ENCODE measurements around the gene NR3C2. TPM values are rescaled to one million over a fixed set of nuclear protein-coding genes. Genes with fewer than 3 reads are reported as not detected.

NR3C2 gene
- total RNA-seq, 1 experiment from 2014 or later: 14.2 TPM

DNA sequence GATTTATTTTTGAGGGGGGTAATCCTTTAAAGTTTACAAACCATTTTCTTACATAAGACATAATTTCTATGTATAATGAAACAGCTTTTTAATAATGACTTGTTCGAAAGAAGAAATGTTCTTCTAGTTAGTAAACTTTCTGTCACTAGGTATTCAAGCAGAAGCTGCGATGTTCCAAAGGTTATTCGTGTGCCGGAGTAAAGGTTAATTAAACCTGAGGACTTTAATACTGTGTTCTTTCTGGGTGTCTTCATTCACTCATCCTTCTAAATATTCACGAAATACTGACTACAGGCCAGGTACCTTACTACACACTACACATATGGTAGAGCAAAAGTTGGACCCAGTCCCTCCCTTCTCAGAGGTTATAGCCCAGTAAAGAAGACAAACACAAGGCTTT lies 96.7 kb downstream of the NR3C2 start:
- Mint-ChIP-seq H3K27ac (ENCODE audit: unreplicated experiment) (no peak overlapping the region), H3K4me1 (ENCODE audit: low read depth, unreplicated experiment) (peaks cover 15% of the 10 kb centered on the region), H3K36me3 (ENCODE audit: insufficient read depth, unreplicated experiment) (no peaks in the 10 kb centered on the region), H3K9me3 (ENCODE audit: low read depth, unreplicated experiment) (no peaks in the 10 kb centered on the region), H3K27me3 (ENCODE audit: unreplicated experiment) (no peaks in the 10 kb centered on the region), H3K4me3 (ENCODE audit: low read depth, unreplicated experiment) (no peak overlapping the region)
- TF ChIP-seq, protein P1, sequence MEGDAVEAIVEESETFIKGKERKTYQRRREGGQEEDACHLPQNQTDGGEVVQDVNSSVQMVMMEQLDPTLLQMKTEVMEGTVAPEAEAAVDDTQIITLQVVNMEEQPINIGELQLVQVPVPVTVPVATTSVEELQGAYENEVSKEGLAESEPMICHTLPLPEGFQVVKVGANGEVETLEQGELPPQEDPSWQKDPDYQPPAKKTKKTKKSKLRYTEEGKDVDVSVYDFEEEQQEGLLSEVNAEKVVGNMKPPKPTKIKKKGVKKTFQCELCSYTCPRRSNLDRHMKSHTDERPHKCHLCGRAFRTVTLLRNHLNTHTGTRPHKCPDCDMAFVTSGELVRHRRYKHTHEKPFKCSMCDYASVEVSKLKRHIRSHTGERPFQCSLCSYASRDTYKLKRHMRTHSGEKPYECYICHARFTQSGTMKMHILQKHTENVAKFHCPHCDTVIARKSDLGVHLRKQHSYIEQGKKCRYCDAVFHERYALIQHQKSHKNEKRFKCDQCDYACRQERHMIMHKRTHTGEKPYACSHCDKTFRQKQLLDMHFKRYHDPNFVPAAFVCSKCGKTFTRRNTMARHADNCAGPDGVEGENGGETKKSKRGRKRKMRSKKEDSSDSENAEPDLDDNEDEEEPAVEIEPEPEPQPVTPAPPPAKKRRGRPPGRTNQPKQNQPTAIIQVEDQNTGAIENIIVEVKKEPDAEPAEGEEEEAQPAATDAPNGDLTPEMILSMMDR (IDR thresholded peaks at IDR 0.05; ENCODE audit: unreplicated experiment): no peak
- CTCF ChIA-PET: no interaction called here
- no TSS peak for BruUV-seq (replicated peaks)
- no peak for DNase-seq
- intact Hi-C loops (cut with micrococcal nuclease; ENCODE audit: unreplicated experiment): no loop called here

DNA sequence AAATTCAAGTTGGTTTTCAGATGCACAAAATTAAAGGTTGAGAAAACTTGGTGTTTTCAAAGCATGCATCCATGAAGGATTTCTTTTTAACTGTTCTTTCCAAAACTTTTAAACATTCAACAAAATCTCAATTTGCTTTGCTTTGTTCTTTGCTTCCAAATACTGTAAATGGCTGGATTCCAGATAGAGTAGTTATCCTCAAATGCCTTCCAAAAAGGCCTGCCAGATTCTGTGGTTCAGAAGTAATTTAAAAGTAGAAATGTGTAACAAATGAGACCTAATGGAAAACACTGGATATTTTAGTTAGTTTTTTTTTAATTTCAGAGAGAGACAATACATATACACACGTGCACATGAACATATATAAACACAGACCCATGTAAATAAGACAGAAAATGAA lies 97.3 kb downstream of the NR3C2 start:
- H3K27ac Mint-ChIP-seq (ENCODE audit: unreplicated experiment): no peak overlapping the region
- TF ChIP-seq, protein P1 (IDR thresholded peaks at IDR 0.05; ENCODE audit: unreplicated experiment): no peak
- H3K4me3 Mint-ChIP-seq (ENCODE audit: low read depth, unreplicated experiment): no peak overlapping the region
- no peaks in the 10 kb centered on the region for H3K27me3 Mint-ChIP-seq (ENCODE audit: unreplicated experiment)
- no peaks in the 10 kb centered on the region for H3K36me3 Mint-ChIP-seq (ENCODE audit: insufficient read depth, unreplicated experiment)
- CTCF ChIA-PET: no interaction called here
- H3K9me3 Mint-ChIP-seq (ENCODE audit: low read depth, unreplicated experiment): no peaks in the 10 kb centered on the region
- intact Hi-C loops (cut with micrococcal nuclease; ENCODE audit: unreplicated experiment): no loop called here
- no TSS peak for BruUV-seq (replicated peaks)
- DNase-seq: no peak
- peaks cover 15% of the 10 kb centered on the region for H3K4me1 Mint-ChIP-seq (ENCODE audit: low read depth, unreplicated experiment)

DNA sequence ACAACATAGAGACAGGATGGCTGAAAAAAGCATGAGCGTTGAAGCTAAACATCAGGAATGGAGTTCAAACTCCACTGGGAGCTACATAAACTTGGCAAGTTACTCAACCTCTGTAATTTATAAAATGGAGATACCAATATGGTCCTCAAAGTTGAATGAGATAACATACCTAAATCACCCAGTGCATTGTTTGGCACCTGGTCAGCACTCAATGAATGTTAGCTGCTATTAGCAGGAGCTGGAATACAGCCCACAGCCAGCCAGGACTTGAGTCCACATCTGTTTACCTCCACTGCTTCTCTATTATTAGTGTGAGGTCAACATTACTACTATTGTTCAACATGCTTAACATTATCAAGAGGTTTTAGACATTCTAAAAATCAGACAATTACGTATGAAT lies 97.9 kb downstream of the NR3C2 start:
- no TSS peak for BruUV-seq (replicated peaks)
- DNase-seq: no peak
- intact Hi-C loops (cut with micrococcal nuclease; ENCODE audit: unreplicated experiment): no loop called here

DNA sequence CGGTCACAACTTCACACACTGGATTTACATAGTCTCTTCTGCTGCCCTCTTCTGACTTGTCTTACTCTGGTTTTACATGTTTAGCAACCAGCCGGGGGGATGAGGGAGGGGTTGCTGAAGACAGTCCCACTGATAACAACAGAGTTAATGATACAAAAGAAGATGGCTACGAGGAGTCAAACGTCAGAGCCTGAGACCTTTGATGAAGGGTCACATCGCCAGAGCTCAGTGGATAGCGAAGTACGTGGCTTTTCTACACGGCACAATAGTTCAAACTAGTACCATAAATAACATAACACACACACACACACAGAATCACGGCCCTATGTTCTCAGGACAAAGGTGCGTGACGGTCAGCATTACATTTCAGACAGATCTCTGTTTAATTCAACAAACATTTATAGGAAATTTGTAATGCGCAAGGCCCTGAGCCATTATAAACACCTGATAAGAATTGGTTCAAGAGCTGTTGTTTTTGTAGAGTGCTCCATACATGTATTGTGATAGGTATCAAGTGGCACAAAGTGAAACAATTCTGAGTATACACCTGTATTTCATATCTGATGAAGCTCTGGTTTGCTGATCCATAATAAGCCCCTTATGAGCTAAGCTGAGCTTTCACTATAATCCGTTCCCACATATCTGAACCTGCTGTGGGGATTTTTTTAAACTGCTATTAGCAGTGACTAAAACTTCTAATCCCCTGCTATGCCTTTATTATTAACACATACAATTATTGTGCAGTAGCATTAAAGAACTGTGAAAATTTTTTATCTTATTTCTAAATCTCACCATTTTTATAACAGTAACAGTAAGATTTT lies 100.0 kb downstream of the NR3C2 start:
- CTCF ChIA-PET: no interaction called here
- TF ChIP-seq, protein P1 (IDR thresholded peaks at IDR 0.05; ENCODE audit: unreplicated experiment): no peak
- no peak overlapping the region for H3K4me3 Mint-ChIP-seq (ENCODE audit: low read depth, unreplicated experiment)
- intact Hi-C loops (cut with micrococcal nuclease; ENCODE audit: unreplicated experiment): no loop called here
- no peak overlapping the region for H3K27ac Mint-ChIP-seq (ENCODE audit: unreplicated experiment)
- H3K4me1 Mint-ChIP-seq (ENCODE audit: low read depth, unreplicated experiment): peaks cover 15% of the 10 kb centered on the region
- no TSS peak for BruUV-seq (replicated peaks)
- no peaks in the 10 kb centered on the region for H3K36me3 Mint-ChIP-seq (ENCODE audit: insufficient read depth, unreplicated experiment)
- DNase-seq: no peak
- no peaks in the 10 kb centered on the region for H3K27me3 Mint-ChIP-seq (ENCODE audit: unreplicated experiment)
- no peaks in the 10 kb centered on the region for H3K9me3 Mint-ChIP-seq (ENCODE audit: low read depth, unreplicated experiment)

More for the DNA sequence above, 97.9 kb downstream of the NR3C2 start:
- H3K27ac Mint-ChIP-seq (ENCODE audit: unreplicated experiment): no peak overlapping the region
- CTCF ChIA-PET: no interaction called here
- H3K36me3 Mint-ChIP-seq (ENCODE audit: insufficient read depth, unreplicated experiment): no peaks in the 10 kb centered on the region
- peaks cover 15% of the 10 kb centered on the region for H3K4me1 Mint-ChIP-seq (ENCODE audit: low read depth, unreplicated experiment)
- no peak overlapping the region for H3K4me3 Mint-ChIP-seq (ENCODE audit: low read depth, unreplicated experiment)
- H3K27me3 Mint-ChIP-seq (ENCODE audit: unreplicated experiment): no peaks in the 10 kb centered on the region
- no peaks in the 10 kb centered on the region for H3K9me3 Mint-ChIP-seq (ENCODE audit: low read depth, unreplicated experiment)
- TF ChIP-seq, protein P1 (IDR thresholded peaks at IDR 0.05; ENCODE audit: unreplicated experiment): no peak
